ENCODE measurements around the gene PCK1. TPM values are rescaled to one million over a fixed set of nuclear protein-coding genes. Genes with fewer than 3 reads are reported as not detected.

PCK1 gene
- total RNA-seq, 6 donors from 2014 or later: 0.23 to 1.3 (median 0.51) TPM; not detected in 3

DNA sequence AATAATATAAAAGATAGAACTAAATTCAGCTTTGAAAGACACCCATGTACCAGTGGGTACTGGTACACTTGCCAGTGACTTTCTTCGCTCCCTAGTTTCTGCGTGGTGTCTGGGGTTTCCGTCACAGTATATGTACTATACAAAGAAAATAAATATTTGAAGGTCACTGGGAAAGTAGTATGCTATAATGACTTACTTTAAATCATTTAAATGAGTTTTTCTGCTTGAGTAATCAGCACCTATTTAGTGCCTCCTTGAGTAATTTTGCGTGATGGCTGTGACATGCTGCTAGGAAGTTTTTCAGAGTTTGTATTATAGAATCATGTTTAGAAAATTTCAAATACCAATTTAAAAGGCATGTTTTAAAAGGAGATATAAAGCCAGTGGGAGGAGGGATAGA lies 32.8 kb upstream of the PCK1 start:
- ATAC-seq (ENCODE audit: low FRiP score in 2 of 2) (no peak), DNase-seq (no peak)
- Histone ChIP-seq H3K36me3 (no peaks in the 10 kb centered on the region), H3K9me3 (no peaks in the 10 kb centered on the region), H3K27ac (no peak overlapping the region), H3K27me3 (no peaks in the 10 kb centered on the region), H3K4me3 (no peak overlapping the region), H3K4me1 (no peaks in the 10 kb centered on the region)
- TF ChIP-seq, protein P1, sequence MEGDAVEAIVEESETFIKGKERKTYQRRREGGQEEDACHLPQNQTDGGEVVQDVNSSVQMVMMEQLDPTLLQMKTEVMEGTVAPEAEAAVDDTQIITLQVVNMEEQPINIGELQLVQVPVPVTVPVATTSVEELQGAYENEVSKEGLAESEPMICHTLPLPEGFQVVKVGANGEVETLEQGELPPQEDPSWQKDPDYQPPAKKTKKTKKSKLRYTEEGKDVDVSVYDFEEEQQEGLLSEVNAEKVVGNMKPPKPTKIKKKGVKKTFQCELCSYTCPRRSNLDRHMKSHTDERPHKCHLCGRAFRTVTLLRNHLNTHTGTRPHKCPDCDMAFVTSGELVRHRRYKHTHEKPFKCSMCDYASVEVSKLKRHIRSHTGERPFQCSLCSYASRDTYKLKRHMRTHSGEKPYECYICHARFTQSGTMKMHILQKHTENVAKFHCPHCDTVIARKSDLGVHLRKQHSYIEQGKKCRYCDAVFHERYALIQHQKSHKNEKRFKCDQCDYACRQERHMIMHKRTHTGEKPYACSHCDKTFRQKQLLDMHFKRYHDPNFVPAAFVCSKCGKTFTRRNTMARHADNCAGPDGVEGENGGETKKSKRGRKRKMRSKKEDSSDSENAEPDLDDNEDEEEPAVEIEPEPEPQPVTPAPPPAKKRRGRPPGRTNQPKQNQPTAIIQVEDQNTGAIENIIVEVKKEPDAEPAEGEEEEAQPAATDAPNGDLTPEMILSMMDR (IDR thresholded peaks at IDR 0.05): no peak
- TF ChIP-seq POLR2AphosphoS5 (IDR thresholded peaks at IDR 0.05) (no peak), EP300 (IDR thresholded peaks at IDR 0.05) (no peak), POLR2A (IDR thresholded peaks at IDR 0.05) (no peak)
- 94 to 95% methylated on average over 4 of the region's 4 CpGs for WGBS, 2 donors

DNA sequence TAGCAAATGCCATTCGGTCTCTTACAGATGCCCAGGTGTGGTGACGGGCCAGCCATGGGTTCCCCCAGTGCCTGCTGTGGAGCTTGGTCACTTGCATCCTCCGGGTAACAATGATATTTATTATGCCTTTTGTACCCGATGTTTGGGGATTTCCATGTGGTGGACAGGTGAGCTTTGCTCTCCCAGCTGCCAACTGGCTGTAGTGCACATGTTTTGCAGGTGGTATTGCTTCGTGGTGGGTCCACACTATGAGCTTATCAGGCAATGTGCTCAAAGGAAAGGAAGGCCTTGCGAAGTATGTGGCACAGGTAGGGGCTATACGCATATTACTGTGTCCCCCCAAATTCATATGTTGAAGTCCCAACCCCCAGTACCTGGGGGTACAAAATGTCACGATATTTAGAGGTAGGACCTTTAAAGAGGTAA lies 31.7 kb upstream of the PCK1 start:
- no peak overlapping the region for H3K4me3 ChIP-seq
- no peak for ATAC-seq (ENCODE audit: low FRiP score in 2 of 2)
- 91 to 96% methylated on average over 7 to 8 of the region's 8 CpGs for WGBS, 2 donors
- H3K36me3 ChIP-seq: no peaks in the 10 kb centered on the region
- H3K9me3 ChIP-seq: no peaks in the 10 kb centered on the region
- no peaks in the 10 kb centered on the region for H3K27me3 ChIP-seq
- no peaks in the 10 kb centered on the region for H3K4me1 ChIP-seq
- DNase-seq: no peak
- H3K27ac ChIP-seq: no peak overlapping the region
- no peak for TF ChIP-seq EP300 (IDR thresholded peaks at IDR 0.05)
- TF ChIP-seq, protein P1 (IDR thresholded peaks at IDR 0.05): no peak
- TF ChIP-seq POLR2A (IDR thresholded peaks at IDR 0.05): no peak
- no peak for TF ChIP-seq POLR2AphosphoS5 (IDR thresholded peaks at IDR 0.05)

DNA sequence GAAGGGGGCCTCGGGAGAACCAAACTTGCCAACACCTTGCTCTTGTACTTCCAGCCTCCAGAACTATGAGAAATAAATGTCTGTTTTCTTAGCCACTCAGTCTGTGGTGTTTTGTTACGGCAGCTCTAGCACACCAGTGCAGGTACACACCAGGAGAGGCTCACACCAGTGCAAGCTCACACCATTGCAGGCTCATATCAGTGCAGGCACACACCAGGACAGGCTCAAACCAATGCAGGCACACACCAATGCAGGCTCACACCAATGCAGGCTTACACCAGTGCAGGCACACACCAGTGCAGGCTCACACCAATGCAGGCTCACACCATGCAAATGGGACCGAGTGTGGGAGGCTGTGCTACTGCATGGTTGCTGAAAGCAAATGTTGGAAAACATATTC lies 31.1 kb upstream of the PCK1 start:
- Histone ChIP-seq H3K27ac (no peak overlapping the region), H3K27me3 (no peaks in the 10 kb centered on the region), H3K4me1 (no peaks in the 10 kb centered on the region), H3K36me3 (no peaks in the 10 kb centered on the region), H3K9me3 (no peaks in the 10 kb centered on the region), H3K4me3 (no peak overlapping the region)
- no peak for DNase-seq
- no peak for ATAC-seq (ENCODE audit: low FRiP score in 2 of 2)
- no peak for TF ChIP-seq POLR2A (IDR thresholded peaks at IDR 0.05)
- no peak for TF ChIP-seq EP300 (IDR thresholded peaks at IDR 0.05)
- TF ChIP-seq, protein P1 (IDR thresholded peaks at IDR 0.05): no peak
- no peak for TF ChIP-seq POLR2AphosphoS5 (IDR thresholded peaks at IDR 0.05)
- WGBS, 2 donors: 90% methylated on average over 1 to 3 of the region's 3 CpGs

DNA sequence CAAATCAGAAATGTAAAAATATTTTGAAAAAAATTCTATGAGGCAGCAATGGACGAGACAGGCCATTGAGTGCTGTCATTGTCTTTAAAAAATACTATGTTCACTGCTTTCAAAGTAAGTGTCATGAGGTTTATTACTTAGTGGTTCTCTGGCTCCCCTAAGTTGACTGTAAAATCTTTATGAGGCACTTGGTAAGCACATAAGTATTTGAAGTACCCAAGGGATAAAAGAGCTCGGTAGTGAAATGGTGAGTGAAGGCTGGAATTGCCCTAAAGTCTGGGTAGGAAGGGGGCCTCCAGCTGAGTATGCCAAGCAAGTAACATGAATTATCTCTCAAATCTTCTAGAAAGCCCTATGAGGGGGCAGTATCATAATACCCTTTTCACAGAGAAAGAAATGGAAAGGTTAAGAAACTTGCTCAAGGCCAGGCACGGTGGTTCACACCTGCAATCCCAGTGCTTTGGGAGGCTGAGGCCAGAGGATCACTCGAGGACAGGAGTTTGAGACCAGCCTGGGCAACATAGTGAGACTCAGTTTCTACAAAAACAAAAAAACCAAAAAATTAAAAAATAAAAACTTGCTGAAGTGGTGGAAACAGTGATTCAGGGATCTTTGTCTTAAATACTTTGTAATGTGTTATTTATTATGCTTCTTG lies 30.5 kb upstream of the PCK1 start:
- TF ChIP-seq POLR2A (IDR thresholded peaks at IDR 0.05) (no peak), POLR2AphosphoS5 (IDR thresholded peaks at IDR 0.05) (no peak), EP300 (IDR thresholded peaks at IDR 0.05) (no peak)
- TF ChIP-seq, protein P1 (IDR thresholded peaks at IDR 0.05): no peak
- H3K27ac ChIP-seq: no peak overlapping the region
- H3K4me3 ChIP-seq: no peak overlapping the region
- no peaks in the 10 kb centered on the region for H3K9me3 ChIP-seq
- no peak for ATAC-seq (ENCODE audit: low FRiP score in 2 of 2)
- H3K4me1 ChIP-seq: no peaks in the 10 kb centered on the region
- no peak for DNase-seq
- no peaks in the 10 kb centered on the region for H3K36me3 ChIP-seq
- H3K27me3 ChIP-seq: no peaks in the 10 kb centered on the region
- WGBS, 2 donors: 79 to 83% methylated on average over 4 of the region's 4 CpGs

DNA sequence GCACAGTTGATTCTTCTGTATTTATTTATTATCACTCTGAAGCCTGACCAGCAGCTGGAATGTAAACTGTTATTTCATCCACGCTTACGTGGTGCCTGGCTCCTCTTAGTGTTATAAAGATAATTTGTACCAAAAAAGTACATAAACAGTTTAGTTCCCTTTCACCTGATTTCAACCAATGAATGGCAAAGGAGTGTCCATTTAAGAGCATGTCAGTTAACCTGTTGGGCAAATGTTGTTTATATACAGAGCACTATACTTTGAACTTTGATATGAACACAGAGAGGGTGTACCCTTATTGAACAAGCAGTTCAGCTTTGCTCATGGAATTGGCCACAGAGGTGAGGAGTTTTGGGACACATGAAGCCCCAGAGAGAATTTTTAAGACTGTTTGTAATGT lies 28.8 kb upstream of the PCK1 start:
- DNase-seq: no peak
- TF ChIP-seq, protein P1 (IDR thresholded peaks at IDR 0.05): no peak
- TF ChIP-seq EP300 (IDR thresholded peaks at IDR 0.05): no peak
- TF ChIP-seq POLR2AphosphoS5 (IDR thresholded peaks at IDR 0.05): no peak
- no peak for TF ChIP-seq POLR2A (IDR thresholded peaks at IDR 0.05)
- ATAC-seq (ENCODE audit: low FRiP score in 2 of 2): no peak
- no peak overlapping the region for H3K27ac ChIP-seq
- H3K4me1 ChIP-seq: no peaks in the 10 kb centered on the region
- H3K4me3 ChIP-seq: no peak overlapping the region
- H3K36me3 ChIP-seq: no peaks in the 10 kb centered on the region
- no peaks in the 10 kb centered on the region for H3K9me3 ChIP-seq
- H3K27me3 ChIP-seq: no peaks in the 10 kb centered on the region
- 82 to 89% methylated on average over 2 of the region's 2 CpGs for WGBS, 2 donors
